HG03520 (cell line): ENCODE measurements around the gene LIMD2.
A peak's percentile ranks its signal among the peaks of the same experiment; 100 is the strongest.
"Not testable (repeated sequence)": the region's sequence is repeated elsewhere in the genome, so short reads cannot be mapped to it uniquely, and the experiment has no call there.

ENCODE experiments used
- ATAC-seq: cut with Tn5 transposase; IDR thresholded peaks from one replicate; pipeline ENCODE4 v1.9.1; 2021; ENCODE audit warnings: mild to moderate bottlenecking, moderate library complexity; ENCODE audit not compliant: unreplicated experiment

The LIMD2 gene

DNA sequence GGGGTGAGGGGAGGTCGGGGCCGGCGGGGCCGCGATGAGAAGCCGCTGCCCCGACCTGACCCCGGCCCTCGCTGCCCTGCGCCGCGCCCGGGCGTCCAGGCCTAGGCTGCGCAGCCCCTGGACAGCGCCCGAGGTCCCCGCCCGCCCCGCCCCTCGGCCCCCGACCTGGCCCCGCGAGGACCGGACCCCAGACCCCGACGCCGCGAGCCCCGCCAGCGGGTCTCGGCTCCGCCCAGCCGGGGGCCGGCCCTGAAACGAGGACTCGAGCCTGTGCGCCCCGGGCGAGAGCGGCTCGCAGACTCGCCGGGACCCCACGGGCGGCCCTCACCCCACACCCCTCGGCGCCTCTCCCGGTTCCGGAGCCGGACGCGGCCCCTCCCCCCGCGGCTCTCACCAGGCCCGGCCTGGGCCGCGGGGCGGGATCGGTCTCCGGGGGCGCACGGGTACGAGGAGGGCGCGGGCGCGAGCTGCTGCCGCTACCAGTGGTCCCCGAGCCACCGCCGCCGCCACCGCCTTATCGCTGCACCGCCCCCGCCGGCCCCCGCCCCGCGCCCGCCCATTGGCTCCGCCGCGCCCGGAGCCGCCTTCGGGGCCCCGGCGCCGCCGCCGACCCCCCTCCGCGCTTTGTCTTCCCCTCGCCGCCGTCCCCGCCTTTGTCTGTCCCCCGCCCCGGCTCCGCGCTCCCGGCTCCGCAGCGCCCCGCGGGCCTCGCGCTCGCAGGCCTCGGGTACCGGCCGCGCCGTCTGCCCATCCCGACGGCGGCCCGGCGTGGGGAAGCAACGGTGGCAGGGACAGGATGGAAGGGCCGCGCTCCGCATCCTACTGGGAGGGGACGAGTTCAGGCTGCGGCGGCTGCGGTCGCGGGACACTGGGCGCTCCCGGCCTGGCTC lies at the start of gene LIMD2:
Gene LIMD2, minus strand, starts transcription at position 488 of the 890 bp plus-strand sequence. CDS start 827 bp downstream, outside the sequence.
- no peak for ATAC-seq

DNA sequence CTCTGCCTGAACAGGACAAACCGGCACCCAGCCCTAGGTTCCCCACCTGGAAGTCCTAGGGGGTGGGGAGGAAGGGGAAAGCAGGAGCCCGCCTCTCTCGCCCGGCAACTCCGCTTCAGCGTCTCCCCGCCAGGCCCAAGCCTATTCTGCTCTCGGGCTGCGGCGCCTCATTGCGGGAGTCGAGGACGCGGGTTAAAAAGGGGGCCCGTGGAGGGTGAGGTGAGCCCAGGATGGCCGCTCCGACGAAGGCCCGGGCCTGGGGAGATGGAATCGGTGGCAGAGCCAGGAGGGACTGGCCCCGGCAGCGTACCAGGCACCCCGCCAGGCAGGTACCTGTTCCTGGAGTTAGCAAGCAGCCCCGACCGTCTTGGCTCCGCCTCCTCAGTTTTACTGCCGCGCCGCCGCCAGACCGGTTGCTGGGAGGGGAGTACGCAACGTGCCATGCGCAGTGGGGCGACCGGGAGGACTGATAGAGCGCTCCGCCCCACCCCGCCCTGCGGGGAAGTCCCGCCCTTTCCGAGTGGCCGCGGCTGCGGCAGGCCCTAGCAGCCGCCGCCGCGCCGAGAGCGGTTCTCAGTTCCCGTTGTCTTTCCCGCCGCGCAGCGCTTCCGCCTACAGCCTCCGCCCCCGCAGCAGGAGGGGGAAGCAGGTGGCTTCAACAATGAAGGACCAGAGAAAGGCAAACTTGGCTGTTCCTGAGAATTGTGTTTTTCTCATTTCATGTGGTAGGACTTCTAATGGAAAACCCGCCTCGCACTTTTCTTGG lies 41.7 kb upstream of the LIMD2 start, which contains the start of gene STRADA:
Gene STRADA, minus strand, starts transcription at position 392 of the 766 bp plus-strand sequence. CDS start 13,430 bp downstream, outside the sequence.
- peak; percentile 85 for ATAC-seq

DNA sequence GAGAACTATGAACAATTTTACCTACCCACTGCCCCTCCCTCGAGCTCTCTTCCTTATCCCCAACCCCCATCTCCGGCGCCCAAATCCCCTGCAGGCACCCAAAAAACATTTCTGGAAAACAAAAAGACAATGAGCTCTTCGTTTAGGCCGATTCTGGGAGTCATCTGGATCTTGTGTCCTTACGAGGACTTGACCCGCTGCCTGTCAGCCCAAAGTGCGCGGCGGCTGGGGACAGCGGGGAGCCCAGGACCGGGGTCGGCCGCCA lies 41.1 kb upstream of the LIMD2 start:
- peak; percentile 18 for ATAC-seq

DNA sequence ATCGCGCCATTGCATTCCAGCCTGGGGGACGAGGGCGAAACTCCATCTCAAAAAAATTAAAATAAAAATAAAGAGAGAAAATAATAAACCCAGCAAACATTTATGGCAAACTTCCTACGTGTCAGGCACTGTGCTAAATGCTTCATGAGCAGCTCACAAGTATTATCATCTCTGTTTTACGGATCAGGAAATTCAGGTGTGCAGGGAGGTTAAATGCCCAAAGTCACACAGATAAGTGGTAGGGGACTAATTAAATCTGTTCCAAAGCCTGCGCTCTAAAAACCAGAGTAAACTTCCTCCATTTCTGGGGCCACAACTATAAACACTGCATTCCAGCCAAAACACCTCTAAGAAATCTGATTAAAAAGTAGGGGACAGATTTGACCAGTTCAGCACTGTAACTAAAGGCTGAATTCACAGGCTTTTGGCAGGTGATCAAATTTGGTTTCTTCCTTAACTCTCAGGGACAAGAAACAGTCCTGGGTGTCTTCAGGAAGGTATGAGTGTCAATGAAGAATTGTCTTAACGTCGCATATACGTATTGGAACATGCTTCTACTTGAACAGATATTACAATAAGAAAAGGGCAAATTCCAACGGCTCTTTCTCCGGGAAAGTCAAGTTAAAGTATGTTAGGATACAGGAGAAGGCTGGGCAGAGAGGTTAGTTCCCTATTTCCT lies 40.7 kb upstream of the LIMD2 start:
- ATAC-seq = no peak

DNA sequence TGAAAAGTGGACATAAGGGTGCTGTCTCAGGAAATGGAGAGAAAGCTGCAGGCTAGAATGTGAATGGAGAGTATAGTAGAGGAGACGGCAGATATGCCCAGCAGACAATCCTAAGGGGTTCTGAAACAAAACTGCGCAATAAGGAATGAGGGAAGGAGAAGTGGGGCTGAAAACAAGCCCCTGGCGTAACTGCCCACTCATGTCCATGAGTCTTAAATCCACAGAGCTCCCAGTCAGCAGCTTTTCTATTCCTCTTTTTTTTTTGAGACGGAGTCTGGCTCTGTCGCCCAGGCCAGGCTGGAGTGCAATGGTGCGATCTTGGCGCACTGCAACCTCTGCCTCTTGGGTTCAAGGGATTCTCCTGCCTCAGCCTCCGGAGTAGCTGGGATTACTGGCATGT lies 35.8 kb upstream of the LIMD2 start:
- no peak for ATAC-seq

DNA sequence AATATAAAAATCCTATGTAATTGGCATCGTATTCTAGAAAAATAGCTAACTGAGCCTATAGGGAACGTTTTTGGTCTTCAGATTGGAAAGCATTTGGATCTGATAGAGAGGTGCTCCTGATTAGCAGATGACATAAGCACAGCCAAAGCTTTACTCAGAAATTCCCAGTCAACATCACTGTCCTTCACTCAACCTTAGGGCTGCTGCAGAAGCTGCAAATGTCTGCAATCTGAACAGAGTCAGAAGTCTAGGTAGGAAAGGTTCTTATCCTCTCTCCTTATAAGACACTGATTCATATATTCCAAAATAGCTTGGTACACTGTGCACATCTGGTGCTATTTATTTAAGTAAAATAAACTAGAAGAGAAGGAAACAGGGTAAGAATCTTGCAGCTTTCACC lies 22.5 kb upstream of the LIMD2 start:
- no peak for ATAC-seq

DNA sequence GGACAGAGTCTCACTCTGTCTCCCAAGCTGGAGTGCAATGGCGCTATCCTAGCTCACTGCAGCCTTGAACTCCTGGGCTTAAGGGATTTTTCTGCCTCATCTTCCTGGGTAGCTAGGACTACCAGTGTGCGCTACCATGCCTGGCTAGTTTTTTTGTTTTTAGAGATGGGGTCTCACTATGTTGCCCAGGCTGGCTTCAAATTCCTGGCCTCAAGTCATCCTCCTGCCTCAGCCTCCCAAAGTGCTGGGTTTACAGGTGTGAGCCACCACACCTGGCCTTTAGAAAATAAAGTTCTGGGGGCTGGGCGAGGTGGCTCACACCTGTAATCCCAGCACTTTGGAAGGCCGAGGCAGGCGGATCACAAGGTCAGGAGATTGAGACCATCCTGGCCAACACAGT lies 20.3 kb upstream of the LIMD2 start:
- ATAC-seq = not testable (repeated sequence)

DNA sequence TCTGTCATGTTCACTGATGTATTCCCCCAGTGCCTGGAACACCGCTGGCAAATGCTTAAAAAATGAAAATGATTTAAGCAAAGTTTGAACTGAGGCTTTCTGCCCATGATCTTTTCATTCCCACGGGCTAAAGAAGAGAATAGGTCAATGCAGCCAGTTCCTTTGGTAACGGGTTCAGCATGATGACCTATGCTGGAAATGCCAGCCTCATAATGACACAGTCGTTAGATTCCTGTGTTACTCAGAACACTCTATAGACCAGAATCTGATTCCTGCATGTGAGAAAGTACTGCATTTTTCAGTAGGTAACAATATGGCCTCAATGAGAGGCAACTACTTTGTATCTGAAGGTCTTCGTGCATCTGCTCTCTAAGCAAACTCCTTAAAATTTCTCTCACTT lies 19.1 kb upstream of the LIMD2 start:
- no peak for ATAC-seq

DNA sequence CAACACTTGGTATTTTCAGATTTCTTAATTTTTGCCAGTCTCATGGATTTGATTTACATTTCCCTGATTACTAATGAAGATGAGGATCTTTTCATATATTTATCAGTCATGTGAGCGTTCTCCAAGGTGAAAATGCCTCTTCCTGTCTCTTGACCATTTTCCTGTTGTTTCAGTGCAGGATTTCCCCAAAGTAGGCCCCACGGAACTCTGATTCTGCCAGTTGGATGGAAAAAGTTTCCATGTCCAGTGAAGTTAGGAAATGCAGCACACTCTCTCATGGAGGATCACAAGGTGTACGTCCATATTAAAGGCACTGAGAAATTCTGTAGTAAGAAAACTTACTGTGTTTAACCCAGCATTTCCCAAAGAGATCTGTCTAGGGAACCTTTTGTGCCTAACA lies 16.5 kb upstream of the LIMD2 start:
- ATAC-seq = no peak

DNA sequence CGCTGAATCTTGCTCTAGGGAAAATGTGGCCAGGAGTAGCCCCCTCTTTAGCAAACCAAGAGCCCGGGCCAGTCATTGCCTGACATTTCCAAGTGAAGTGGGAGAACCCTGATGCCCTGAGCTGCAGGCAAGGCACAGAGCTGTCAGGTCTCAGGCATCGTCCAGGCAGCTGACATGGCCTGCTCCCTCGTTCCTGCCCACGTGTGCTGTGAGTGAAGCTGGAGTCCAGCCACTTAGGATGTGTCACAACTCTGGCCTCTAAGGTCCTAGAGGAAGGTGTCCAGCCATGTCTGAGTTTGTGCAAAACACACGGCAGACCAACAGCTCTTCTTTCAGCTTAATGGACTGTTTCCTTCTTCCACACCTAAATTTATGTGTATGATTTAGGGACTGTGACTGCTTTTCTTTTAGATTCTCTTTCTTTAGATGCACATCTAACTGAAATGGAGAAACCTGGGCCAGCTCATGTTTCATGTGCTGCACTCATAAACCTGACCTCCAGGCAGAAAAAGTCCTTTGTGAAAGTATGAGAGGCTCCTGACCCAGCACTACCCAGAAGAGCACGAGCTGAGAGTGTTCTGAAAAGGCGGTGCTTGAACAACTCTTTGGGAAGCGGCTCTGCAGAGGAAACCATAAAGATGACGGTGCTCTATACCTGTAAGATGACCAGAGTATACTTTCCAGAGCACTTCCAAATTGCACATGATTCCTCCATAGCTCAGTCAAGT lies 14.8 kb upstream of the LIMD2 start:
- no peak for ATAC-seq

DNA sequence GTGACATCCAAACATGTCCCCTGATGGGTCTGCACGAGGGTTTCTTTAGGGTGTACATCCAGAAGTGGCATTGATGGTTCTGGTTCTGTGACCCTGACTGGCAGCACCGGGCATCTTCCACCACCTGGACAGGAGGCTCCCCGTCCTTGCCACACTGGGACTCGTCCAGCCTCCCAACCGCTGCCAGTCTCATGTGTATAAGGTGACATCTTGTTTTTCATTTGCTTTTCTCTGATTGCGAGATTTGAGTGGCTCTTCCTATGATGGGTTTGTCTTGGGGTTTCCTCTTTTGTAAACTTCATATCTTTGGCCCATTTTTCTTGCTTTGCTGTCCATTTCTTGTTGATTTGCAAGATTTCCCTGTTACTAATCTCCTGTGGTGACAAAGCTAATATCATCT lies 9.2 kb upstream of the LIMD2 start:
- no peak for ATAC-seq

DNA sequence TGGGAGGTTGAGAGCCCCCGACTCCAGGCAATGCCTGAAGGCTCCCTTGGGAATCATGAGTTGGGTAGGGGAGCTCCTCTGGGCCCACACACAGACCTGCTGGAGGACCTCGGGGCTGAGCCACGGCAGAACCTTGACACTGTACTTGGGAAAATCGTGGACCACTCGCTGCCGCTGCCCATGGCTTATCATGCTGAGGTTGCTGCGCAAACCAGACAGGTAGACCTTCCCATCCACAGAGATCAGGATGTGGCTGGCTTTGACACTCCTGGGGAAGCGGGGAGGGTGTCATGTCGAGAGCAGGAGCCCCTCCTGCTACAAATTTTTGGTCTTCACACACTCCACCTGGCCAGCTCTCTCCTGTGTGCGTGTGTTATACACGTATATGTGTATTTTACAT lies 7.2 kb upstream of the LIMD2 start:
- no peak for ATAC-seq

DNA sequence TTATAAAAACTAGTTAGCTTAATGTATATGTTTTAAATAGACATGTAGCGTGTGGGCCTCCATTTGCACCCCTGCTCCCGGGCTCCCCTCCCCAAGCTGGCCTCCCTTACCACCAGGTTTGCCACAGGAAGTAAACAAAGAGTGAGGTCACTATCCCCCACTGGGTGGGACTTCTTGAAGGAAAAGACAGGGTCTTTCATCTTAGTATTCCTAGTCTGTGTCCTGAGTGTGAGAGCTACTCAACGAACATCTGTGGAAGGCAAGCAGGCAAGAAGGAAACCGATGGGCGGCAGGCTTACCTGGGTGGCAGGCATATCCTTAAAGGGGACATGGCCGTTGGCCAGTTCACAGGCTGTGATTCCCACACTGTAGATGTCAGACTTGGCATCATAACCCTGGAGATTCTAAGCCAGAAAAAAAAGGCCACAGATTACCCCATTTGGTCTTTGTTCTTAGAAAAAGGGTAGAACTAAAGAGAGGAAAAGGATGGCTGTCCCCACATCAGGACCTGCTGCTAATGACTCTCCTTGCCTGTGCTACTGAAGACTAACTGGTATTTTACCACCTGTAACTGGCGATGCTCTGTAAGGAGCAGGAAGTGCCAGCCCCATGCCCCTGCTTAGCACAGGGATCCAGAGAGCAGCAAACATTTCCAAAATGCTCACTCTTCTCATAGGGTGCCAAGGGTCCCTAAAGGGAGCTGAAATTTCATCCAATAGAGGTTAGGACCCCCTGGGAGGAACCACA lies 6.6 kb upstream of the LIMD2 start:
- no peak for ATAC-seq

DNA sequence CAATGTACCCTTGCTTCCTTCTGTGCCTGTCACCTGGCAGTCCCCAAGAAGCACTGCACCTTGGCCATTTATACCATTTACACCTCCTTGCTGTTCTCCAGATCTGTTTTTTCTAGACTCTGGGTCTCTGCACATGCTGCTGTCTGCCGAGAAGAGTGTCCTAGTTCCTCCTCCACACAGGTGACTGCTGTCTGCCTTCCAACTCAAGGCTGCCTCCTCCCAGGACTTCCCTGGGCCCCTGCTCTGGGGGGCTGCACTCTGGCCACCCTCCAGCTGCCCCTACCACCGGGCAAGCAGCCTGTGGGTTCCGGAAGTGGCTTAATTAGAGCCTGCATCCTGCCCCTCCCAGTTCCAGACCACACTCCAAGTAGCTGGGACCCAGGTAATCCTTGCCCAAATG lies 5.7 kb upstream of the LIMD2 start:
- ATAC-seq = no peak

DNA sequence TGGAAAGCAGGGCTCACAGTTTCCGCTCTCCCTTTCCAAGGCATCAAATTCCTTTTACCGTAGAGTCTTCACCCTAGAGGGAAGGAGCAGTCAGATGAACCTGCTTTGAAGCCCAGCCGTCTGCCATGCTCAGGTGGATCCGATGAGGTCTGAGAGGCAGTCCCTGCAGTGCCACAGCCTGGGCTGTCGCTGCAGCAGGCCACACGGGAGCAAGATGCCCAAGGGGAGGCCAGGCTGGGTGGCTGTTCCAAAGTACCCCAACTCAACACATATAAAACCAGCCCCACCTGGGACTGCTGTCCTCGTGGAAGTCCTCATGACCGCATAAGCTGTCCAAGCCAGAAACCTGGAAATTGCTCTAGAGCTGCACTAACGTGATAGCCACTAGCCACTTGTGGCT lies 4.9 kb upstream of the LIMD2 start:
- ATAC-seq = no peak

DNA sequence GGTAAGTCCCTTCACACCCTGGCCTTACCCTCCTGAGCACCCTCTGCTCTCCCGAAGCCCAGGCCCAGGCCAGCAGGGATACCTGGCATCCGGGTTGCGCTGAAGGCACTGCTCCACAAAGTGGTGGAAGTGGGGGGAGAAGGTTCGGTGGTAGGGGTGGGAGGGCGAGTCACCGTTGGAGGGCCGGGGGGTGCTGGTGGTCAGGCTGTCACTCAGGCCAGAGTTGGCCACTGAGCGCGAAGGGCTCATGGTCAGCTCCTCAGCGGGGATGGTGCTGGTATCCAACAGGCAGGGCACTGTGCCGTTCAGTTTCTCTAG lies 4.3 kb upstream of the LIMD2 start:
- ATAC-seq = no peak

DNA sequence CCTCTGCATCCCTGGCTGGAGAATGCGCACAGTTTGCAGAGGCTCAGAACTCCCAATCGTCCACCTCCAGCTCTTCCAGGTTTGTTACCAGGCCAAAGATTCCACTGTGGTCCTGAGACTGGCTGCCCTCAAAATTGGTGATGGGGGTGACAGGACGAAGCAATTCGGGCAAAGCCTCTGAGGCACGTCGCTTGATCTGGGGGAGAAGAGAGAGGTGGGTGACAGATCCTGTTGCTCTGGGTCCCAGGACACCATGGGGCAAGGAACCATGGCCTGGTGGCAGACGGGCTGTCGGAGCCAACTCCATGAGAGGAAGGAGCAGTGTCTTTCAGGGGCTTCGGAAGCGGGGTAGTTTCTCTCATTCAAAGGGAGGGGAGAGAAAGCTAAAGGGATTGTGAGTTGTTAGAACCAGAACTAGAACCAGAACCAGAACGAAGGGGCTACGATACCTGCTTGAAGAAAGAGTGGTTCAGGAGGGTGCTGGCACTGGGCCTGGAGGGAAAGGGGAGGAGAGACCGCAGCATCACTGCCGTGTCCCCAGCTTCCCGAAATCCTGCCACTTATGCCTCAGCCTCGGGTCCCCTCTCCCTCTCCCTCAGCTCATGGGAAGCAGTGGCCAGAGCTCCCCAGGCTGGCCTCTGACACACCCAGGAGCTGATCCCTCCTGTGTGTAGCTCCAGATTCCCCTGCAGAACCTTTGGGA lies 3.8 kb upstream of the LIMD2 start:
- ATAC-seq = no peak

DNA sequence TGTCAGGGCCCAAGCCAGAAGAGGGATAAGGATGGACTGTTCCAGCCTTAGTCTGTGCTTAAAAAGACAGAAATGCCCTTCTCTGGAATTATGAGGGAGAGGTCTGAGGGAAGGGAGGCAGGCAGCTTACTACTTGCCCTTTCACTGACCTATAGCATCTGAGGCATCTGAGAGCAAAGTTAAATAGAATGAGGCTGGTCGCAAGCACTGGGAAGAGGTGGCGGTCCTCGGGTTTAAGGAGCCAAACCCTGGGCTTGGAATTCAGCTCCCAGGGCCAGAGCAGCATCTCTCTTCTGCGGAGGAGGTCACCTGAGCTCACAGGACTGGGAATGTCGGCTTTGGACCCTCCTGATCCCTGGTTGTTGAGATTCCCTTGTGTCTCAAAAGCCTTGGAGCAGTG lies 3.1 kb upstream of the LIMD2 start:
- ATAC-seq = no peak

DNA sequence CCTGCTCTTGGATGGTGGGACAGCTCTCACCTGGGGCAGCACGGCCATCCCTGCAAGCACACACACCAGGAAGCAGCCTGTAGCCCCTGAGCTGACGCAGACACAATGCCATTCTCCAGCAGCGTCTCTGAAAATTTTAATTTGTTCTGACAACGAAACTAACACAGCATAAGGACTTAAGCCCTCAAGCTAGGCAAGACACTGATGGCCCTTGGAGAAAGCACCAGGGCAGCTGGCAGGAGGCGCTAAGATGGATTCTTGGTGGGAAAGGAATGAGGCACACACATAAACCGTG lies 2.7 kb upstream of the LIMD2 start:
- no peak for ATAC-seq
